GM19238 (cell line): ENCODE results near the gene KIF6.

Experiments used
- DNase-seq: peaks from one replicate; pipeline ENCODE4 v3.0.0; 2011; ENCODE audit warnings: low spot score; ENCODE audit not compliant: insufficient read length

KIF6 gene

GRCh38 chr6:39353698-39354315, 371.4 kb downstream of the KIF6 start:
- DNase-seq = no peak

GRCh38 chr6:39350723-39351505, 374.3 kb downstream of the KIF6 start:
- no peak for DNase-seq

DNA sequence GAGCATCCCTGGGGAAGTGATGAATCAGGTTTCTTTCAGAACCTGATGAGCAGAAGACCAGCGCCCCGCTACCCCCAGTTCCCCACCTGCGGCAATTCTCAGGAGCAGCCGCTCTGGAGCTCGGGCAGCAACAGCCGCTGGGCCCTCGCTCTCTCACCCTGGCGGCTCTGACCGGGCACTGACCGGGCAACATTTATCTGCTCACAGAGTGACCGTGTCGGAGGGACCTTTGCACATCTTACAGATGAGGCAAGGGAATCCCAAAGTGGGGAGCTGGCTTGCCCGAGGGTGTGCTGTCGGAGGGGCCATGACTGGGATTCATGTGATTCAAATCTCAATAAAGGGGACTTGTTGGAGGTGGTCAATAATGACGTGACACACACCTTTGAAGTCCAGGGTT, 376.5 kb downstream of the KIF6 start:
- no peak for DNase-seq

DNA sequence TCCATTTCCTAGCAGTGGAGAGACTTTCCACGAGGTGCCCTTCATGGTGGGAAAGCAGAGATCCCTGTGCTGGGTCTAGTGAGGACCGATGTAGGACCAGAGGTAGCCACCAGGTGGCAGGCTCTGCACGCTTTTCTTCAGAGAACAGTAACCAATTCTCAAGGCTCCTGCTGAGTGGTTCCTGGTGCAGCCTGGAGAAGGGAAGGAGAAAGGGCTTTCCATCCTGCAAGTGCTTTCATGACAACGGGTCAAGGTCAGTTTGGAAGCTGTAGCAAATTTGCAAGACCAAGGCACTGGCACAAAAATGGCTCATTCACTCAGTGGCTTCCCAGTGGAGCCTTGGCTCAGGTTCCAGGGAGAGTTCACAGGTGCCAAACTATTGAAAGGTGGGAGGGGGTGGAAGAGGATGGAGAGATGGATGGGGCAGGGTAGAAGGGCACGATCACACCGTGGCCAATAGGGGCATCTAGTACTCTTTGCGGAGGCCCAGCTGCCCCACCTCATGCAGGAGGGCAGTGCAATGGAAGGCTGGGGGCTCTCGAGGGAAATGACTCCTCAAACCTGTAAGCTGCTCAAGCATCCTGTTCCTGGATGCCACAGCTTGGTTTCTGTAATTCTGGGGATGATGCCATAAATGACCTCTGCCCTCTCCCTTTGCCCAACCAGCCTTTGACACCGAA, 377.2 kb downstream of the KIF6 start:
- peak; percentile 66 for DNase-seq

DNA sequence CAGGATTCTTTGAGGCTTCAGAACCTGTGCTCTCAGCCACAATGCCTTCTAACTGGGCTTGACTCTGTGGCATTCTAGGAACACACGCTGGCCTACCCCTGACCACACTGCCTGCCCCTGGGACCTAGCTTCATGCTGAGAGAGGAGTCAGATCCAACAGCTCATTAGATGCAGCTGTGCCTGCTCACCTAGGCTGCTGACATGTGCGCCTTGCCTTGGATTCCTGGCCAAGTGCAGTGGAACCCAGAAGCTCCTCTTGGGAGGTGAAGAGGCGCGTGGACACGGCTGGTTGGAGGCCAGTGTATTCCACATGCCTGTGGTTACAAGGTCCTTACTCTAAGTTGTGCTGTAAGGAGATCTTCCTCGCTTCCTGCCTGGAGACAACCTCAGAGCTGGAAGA, 378.0 kb downstream of the KIF6 start:
- no peak for DNase-seq

DNA sequence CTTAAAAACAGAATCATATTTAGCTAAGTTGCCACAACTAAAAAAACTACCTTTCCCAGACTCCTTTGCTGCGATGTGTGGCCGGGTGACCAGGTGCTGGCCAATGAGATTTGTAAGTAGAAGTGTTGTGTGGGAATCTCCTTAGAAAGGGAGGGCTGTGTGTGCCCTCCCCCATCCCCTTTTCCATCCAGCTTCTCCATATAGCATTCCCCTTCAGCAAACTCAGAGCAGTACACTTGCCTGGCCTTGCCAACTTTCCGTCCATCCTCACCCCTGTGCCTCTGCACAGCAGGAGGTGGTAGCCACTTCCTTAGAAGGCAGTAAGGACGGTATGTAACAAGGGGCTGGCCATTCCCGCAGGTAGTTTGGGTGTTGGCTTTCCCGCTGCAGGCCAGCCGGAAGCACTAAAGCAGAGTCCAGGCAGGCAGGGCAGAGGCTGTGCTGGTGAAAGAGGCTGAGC, 380.4 kb downstream of the KIF6 start:
- no peak for DNase-seq

GRCh38 chr6:39343396-39343870, 381.8 kb downstream of the KIF6 start:
- no peak for DNase-seq

GRCh38 chr6:39342692-39343395, 382.4 kb downstream of the KIF6 start:
- DNase-seq = no peak

DNA sequence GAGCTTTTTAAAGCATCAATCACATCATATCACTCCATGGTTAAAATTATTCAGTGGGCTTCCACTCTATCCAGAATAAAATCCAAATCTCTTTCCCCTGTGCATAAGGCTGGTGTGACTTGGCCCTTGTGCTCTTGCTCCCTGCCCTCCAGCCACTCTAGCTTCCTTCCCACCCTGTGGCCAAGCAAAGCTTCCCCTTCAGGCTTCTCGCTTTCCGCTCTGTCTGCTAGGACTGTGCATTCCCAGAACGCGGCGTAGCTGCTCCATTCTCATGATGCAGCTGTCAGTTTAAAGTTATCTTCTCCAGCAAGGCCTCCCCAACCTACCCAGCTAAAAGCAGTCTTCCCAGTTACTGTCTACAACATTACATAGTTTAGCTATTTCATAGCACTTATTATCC, 383.3 kb downstream of the KIF6 start:
- DNase-seq = no peak

- no peak for DNase-seq
Observed at GRCh38 chr6:39341352-39341751, 383.9 kb downstream of the KIF6 start.

GRCh38 chr6:39339868-39340550, 385.2 kb downstream of the KIF6 start:
- no peak for DNase-seq

- no peak for DNase-seq
Observed at GRCh38 chr6:39339096-39339867, 385.9 kb downstream of the KIF6 start.

GRCh38 chr6:39338397-39338796, 386.8 kb downstream of the KIF6 start:
- DNase-seq = no peak

DNA sequence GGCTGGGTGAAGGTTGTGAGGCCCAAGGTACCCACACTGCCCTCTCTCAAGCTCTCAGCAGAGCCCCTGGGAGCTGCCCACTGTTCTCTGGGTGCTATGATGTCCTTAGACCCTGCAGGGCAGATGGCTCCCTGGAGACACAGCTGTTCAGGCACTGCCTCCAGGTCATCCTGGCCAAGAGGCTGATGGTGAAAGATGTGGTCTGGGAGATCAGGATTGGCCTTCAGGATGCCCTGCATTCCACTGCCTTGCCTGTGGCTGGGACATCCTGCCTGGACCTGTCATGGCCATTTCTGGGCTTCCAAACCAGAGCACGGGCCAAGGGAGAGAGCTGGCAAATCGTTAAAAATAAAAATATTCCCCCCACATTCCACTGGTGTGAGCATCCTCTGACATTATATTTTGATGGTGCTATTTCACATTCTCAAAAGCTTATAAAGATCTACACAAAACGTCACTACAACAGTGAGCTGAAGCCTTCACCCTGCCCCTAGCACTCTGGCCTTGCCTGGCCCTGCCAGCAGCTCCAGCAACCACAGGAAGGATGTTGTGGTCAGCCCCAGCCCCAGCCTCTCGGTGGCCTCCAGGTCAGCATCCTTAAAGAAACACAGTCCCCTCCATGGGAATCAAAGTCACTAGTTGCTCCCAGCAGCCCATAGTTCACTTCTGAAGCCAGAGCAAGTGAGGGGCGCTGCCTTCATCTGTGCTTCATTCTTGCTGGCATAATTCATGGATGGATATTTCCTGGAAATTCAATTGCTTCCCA, 389.2 kb downstream of the KIF6 start:
- peak; percentile 44 for DNase-seq

- no peak for DNase-seq
Observed at GRCh38 chr6:39333644-39334438, 391.4 kb downstream of the KIF6 start.

- no peak for DNase-seq
Observed at GRCh38 chr6:39330476-39330875, 394.7 kb downstream of the KIF6 start.

DNA sequence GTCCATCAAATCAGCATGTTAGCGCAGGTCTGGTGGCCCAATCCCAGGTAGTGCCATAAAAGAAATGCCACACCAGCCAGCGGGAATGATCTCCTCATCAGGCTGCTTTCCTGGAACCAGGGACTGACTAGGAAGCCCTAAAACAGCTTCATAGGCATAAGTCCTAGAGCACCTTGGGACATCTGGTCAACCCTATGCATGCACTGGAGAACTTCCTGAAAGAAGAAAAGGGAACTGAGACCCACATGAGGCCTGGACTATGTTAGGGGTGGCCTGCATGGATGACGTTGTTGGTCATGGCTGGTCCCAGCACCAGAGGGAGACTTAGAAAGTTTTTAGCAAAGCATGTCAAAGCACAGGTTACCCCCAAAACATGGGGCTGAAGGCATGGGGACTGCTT, 395.2 kb downstream of the KIF6 start:
- DNase-seq = peak; percentile 55

DNA sequence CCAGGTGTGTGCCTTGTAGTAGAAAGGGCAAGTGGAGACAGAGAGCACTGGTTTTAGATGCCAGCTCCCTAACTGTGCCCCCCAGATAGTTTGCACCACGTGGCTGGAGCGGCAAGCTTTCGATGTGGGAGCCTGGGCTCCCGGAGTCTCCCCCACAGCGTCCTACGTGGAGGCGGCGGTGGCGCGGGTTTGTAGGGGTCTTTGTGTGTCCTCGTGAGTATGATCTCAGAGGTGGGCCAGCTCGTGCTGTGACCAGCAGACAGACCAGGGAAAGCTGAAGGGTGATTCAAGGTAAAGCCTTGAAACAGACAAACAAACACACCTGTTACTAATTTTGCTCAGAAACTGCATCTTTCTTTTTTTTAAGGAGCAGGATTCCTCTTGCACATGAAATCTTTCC, 397.1 kb downstream of the KIF6 start:
- no peak for DNase-seq

GRCh38 chr6:39327507-39327906, 397.7 kb downstream of the KIF6 start:
- no peak for DNase-seq
